ENCODE results near the gene MCF2. TPM values are rescaled to one million over a fixed set of nuclear protein-coding genes. Genes with fewer than 3 reads are reported as not detected.

Gene MCF2
- total and polyA plus RNA-seq, 2 of the 4 experiments (the other 2 are of a cell fraction) = 0.07 TPM; not detected in 1

DNA sequence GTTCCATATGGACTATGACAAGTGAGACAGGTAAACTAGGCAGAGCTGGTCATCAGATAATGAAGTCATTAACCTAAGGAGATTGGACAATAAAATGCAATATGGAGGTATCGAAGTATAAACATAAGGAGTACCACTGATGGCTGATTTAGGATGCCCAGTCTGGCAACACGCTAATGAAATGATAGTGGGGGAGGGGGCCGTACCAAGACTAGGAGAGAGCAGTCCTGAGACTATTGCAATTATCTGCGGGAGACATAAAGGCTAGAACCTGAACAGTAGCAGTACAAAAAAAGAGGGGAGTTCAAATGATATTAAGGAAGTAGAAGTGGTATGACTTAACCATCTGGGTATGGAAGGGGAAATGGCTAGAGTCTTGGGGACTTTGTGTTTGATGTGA, 175.1 kb downstream of the MCF2 start:
- H4K91ac ChIP-seq (ENCODE audit: insufficient read depth, low read depth, low read length) = no peak overlapping the region
- dilution Hi-C loops (cut with HindIII; ENCODE audit: low sequenced_read_pairs, unreplicated experiment) (no loop called here), in situ Hi-C loops (cut with MboI; ENCODE audit: low sequenced_read_pairs) (no loop called here), intact Hi-C loops (cut with micrococcal nuclease) (no loop called here)
- no peak overlapping the region for H3K23ac ChIP-seq (ENCODE audit: low read depth, low read length)
- no peak overlapping the region for H3K18ac ChIP-seq (ENCODE audit: low read depth, low read length)
- H2AK9ac ChIP-seq (replicated peaks; ENCODE audit: low read depth, low read length, poor library complexity) = no peak overlapping the region
- H3K4ac ChIP-seq (ENCODE audit: low read depth, low read length) = no peak overlapping the region
- no peak overlapping the region for H2BK15ac ChIP-seq (ENCODE audit: low read depth, low read length)
- no peaks in the 10 kb centered on the region for H4K20me1 ChIP-seq (ENCODE audit: insufficient read depth, low read length)
- no peaks in the 10 kb centered on the region for H3K9me3 ChIP-seq (ENCODE audit: control insufficient read depth, insufficient read depth, low read length)
- ATAC-seq (ENCODE audit: low read depth) (no peak), DNase-seq (no peak)
- ChIA-PET POLR2A (ENCODE audit: unreplicated experiment) (no interaction called here), CTCF (no interaction called here)
- H2AK5ac ChIP-seq (ENCODE audit: low read depth, low read length) = no peak overlapping the region
- no peak overlapping the region for H2BK20ac ChIP-seq (ENCODE audit: low read depth, low read length)
- no peak overlapping the region for H4K8ac ChIP-seq (ENCODE audit: low read depth in 2 of 2, low read length in 2 of 2)
- H2AFZ ChIP-seq (replicated peaks; ENCODE audit: low read length, poor library complexity) = no peak overlapping the region
- 75% methylated on average over 2 of the region's 4 CpGs; no CpG with 5 or more reads in 1 of the 2 experiments for WGBS, 2 experiments (ENCODE audit: extremely low coverage in 2 of 2, insufficient read length in 1 of 2)
- no peak overlapping the region for H3K4me2 ChIP-seq (ENCODE audit: low read depth, low read length)
- H3K27me3 ChIP-seq (ENCODE audit: control insufficient read depth, insufficient read depth, low read length) = no peaks in the 10 kb centered on the region
- H2BK120ac ChIP-seq (ENCODE audit: low read depth, low read length) = no peak overlapping the region
- no peaks in the 10 kb centered on the region for H3K4me1 ChIP-seq (ENCODE audit: control insufficient read depth, insufficient read depth, low read length)
- no peak overlapping the region for H2BK5ac ChIP-seq (ENCODE audit: low read depth, low read length, poor library complexity, severe bottlenecking)
- no peak overlapping the region for H3K56ac ChIP-seq (ENCODE audit: extremely low read depth, insufficient read depth, low read length)
- no TSS peak for BruUV-seq (replicated peaks)
- H3K14ac ChIP-seq (replicated peaks; ENCODE audit: low read depth, low read length) = no peak overlapping the region
- H3K9me1 ChIP-seq (ENCODE audit: insufficient read depth, low read length) = no peaks in the 10 kb centered on the region
- no peak overlapping the region for H4K5ac ChIP-seq (ENCODE audit: low read depth, low read length)
- no peak overlapping the region for H3K9ac ChIP-seq (ENCODE audit: low read depth, low read length)
- no peaks in the 10 kb centered on the region for H3K36me3 ChIP-seq (ENCODE audit: control insufficient read depth, insufficient read depth, low read length)
- H3K27ac ChIP-seq (ENCODE audit: insufficient read depth, low read length) = no peak overlapping the region
- H3K79me1 ChIP-seq (ENCODE audit: low read depth in 1 of 2, low read length in 2 of 2) = no peaks in the 10 kb centered on the region
- H3K4me3 ChIP-seq (ENCODE audit: insufficient read depth, low read depth, low read length) = no peak overlapping the region
- TF ChIP-seq SMC3 (IDR thresholded peaks at IDR 0.05; ENCODE audit: low read depth, low read length) = no peak
- no peak for TF ChIP-seq MXI1 (IDR thresholded peaks at IDR 0.05; ENCODE audit: borderline replicate concordance, low read depth, low read length)
- no peak for TF ChIP-seq RCOR1 (IDR thresholded peaks at IDR 0.05; ENCODE audit: insufficient replicate concordance, low read length)
- no peak for TF ChIP-seq POLR2A (IDR thresholded peaks at IDR 0.05; ENCODE audit: low read depth, low read length)
- no peak for TF ChIP-seq CEBPB (IDR thresholded peaks at IDR 0.05; ENCODE audit: low read depth, low read length)

Small RNAs within 50 kb of the gene (microRNA-seq; reads per million reads assigned to microRNA genes)
- not detected for gene RF01210 (ENCODE audit: insufficient read depth, insufficient read length)

Small RNAs within 50 kb of the gene (small RNA-seq; reads per million reads assigned to genes)
- gene RF01210 = 0 reads per million in 5 experiments

Other genes starting within 250 kb of the MCF2 start
- gene F9, start 177.4 kb downstream of the MCF2 start, total RNA-seq (2012; rRNA removed) = not detected in 2 replicates
- gene F9, start 177.4 kb downstream of the MCF2 start, polyA plus RNA-seq (2012; rRNA removed) = not detected in 2 replicates
- 40.0 and 71.4 TPM in 2 replicates for gene ATP11C, start 224.9 kb upstream of the MCF2 start, total RNA-seq (2012; rRNA removed)
- 14.5 and 19.3 TPM in 2 replicates for gene ATP11C, start 224.9 kb upstream of the MCF2 start, polyA plus RNA-seq (2012; rRNA removed)